Measurements from ENCODE around the gene CCP110.

CCP110 gene

GRCh38 chr16:19567560-19567959, 43.8 kb downstream of the CCP110 start:
- H3K4me1 Mint-ChIP-seq, result no peaks in the 10 kb centered on the region
- peaks cover 18% of the 10 kb centered on the region for H3K9me3 Mint-ChIP-seq
- H3K4me3 Mint-ChIP-seq, result no peak overlapping the region
- no peak for DNase-seq
- no peak for TF ChIP-seq CTCF (IDR thresholded peaks at IDR 0.05)
- no peaks in the 10 kb centered on the region for H3K27me3 Mint-ChIP-seq (ENCODE audit: low read depth, poor library complexity)
- H3K27ac Mint-ChIP-seq, result no peak overlapping the region
- peaks cover 56% of the 10 kb centered on the region for H3K36me3 Mint-ChIP-seq (ENCODE audit: low read depth)

GRCh38 chr16:19573997-19574396, 50.3 kb downstream of the CCP110 start:
- no peak for DNase-seq
- Mint-ChIP-seq H3K4me3 (no peak overlapping the region), H3K27ac (peak overlapping the region; percentile 64), H3K27me3 (ENCODE audit: low read depth, poor library complexity) (no peaks in the 10 kb centered on the region), H3K9me3 (peaks cover 4% of the 10 kb centered on the region), H3K4me1 (no peaks in the 10 kb centered on the region), H3K36me3 (ENCODE audit: low read depth) (peaks cover 66% of the 10 kb centered on the region)
- TF ChIP-seq CTCF (IDR thresholded peaks at IDR 0.05), result no peak

GRCh38 chr16:19574615-19575014, 50.9 kb downstream of the CCP110 start:
- DNase-seq, result no peak
- H3K36me3 Mint-ChIP-seq (ENCODE audit: low read depth), result peaks cover 66% of the 10 kb centered on the region
- H3K27ac Mint-ChIP-seq, result no peak overlapping the region
- H3K27me3 Mint-ChIP-seq (ENCODE audit: low read depth, poor library complexity), result no peaks in the 10 kb centered on the region
- H3K4me3 Mint-ChIP-seq, result no peak overlapping the region
- H3K9me3 Mint-ChIP-seq, result peaks cover 7% of the 10 kb centered on the region
- no peaks in the 10 kb centered on the region for H3K4me1 Mint-ChIP-seq
- no peak for TF ChIP-seq CTCF (IDR thresholded peaks at IDR 0.05)

- Mint-ChIP-seq H3K27me3 (ENCODE audit: low read depth, poor library complexity) (no peaks in the 10 kb centered on the region), H3K36me3 (ENCODE audit: low read depth) (peaks cover 90% of the 10 kb centered on the region), H3K27ac (peak overlapping the region; percentile 90), H3K9me3 (peaks cover 25% of the 10 kb centered on the region), H3K4me3 (no peak overlapping the region), H3K4me1 (no peaks in the 10 kb centered on the region)
- no peak for TF ChIP-seq CTCF (IDR thresholded peaks at IDR 0.05)
- no peak for DNase-seq
Observed at GRCh38 chr16:19578378-19578971, 54.7 kb downstream of the CCP110 start.

- TF ChIP-seq CTCF (IDR thresholded peaks at IDR 0.05), result no peak
- DNase-seq, result no peak
- peaks cover 91% of the 10 kb centered on the region for H3K36me3 Mint-ChIP-seq (ENCODE audit: low read depth)
- no peaks in the 10 kb centered on the region for H3K4me1 Mint-ChIP-seq
- H3K4me3 Mint-ChIP-seq, result no peak overlapping the region
- peaks cover 25% of the 10 kb centered on the region for H3K9me3 Mint-ChIP-seq
- peak overlapping the region; percentile 68 for H3K27ac Mint-ChIP-seq
- H3K27me3 Mint-ChIP-seq (ENCODE audit: low read depth, poor library complexity), result no peaks in the 10 kb centered on the region
Observed at GRCh38 chr16:19582050-19582831, 58.5 kb downstream of the CCP110 start.

Data from nephron progenitor cell (in vitro differentiated cells).